Measurements from ENCODE around the gene NBEA.
"Not testable (repeated sequence)": the region's sequence is repeated elsewhere in the genome, so short reads cannot be mapped to it uniquely, and the experiment has no call there.

The NBEA gene

GRCh38 chr13:35603593-35604285 lies 661.7 kb downstream of the NBEA start:
- no peak for DNase-seq

DNA sequence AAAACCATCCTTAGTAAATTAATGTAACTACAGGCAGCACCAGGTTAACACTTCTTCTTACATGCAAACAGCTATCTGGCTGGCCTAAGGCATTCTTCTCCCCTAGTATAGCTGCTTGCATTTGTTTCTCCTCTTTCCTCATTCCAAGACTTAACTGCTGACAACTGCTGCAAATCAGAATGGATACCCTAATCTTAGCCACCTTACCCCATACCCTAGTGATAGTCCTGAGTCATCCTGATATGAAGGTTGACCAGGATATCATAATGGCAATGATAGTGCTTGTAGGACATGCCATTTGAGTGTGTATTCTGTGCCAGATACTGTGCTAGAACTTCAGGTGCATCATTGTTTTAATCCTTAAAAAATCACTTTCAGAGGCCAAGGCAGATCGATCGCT lies 672.6 kb downstream of the NBEA start:
- DNase-seq: no peak

DNA sequence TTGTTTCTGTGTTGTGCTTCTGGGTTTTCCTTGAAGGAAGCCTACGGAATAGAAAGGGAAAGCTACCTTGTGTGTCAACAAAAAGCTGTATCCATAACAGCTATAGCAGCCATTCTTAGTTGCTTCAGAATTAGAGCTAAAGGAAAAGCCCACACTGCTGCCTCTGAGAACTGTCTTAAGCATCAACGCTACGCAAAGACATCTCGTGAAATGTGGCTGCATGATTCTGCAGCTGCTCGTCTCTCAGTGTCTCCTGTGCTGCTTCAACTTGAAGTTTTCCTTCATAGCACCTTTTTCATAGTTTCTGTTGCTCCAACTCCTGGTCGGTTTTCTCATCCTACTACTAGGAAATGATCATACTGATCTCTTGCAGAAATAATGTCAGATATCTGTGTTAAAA lies 675.4 kb downstream of the NBEA start:
- no peak for DNase-seq

DNA sequence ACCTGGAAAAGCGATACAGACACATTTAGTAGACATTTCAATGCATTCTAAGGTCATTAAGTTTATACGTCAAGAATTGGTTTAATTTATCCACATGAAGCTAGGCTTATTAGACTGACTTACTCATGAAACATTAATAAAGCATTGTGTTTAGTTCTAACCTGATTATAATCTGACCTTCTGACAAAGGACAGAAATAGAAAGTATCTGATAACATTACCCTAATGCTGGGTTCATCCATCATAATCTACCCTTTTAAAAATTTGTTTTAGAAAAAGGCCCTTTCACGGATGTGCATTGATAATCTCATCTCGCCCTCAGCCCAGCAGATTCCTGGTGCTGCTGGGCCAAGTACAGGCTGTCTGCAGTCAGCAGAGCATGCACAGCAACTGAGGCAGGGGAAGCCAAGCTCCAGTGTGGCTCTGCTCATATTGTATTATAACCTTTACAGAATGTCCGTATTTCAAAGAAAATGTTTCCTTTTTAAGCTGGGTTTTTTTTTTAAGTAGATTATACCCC lies 676.6 kb downstream of the NBEA start:
- no peak for DNase-seq

- DNase-seq: no peak
Measured at GRCh38 chr13:35621989-35622388, 679.9 kb downstream of the NBEA start.

DNA sequence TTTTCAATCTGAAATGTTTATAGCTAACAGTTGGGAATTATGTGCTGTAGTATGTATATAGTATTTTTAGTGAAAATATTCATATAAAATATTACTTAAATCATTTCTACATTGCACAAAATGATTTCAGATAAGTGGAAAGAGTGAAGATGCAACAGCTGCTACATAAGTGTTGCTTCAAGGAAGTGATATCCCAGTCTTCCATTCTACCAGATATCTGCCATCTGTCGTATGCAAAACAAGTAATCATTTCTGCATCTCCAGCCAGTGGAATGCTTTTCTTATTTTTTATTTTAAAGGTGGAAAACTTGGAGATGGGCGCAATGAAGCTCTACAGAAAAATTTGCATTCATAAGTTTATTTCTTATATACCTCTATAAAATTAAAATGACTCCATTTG lies 687.0 kb downstream of the NBEA start:
- no peak for DNase-seq

DNA sequence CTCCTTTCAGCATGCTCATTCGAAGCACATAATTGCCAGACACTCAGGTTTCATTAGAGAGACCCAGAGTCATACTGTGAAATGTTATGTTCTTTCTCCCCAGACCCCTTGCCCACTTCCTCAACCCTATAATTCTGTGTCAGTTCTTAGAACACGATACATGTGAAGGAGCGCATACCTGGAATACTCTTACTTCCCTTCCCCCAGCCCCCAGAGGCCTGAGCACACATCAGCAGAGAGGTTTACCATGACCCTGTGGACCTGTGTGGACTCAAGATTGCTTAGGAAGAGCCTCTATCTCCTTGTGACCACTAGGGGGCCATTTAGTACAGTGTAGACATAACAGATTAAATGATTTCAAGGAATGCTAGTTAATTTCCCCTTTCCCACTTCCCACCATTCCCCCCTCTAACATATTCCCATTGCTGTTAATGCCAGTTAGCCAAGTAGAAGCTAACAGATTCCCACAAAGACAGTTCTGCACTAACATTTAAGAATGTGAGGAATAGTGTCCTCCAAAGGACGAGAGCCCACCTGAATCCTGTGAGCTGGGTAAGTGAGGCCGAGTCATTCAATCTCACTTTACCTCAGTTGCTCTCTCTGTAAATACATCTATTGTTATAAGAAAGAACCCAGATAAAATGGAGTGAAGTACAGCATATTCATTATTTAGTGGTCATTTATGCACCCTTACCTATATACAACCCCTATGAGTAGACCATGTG lies 688.6 kb downstream of the NBEA start:
- no peak for DNase-seq

DNA sequence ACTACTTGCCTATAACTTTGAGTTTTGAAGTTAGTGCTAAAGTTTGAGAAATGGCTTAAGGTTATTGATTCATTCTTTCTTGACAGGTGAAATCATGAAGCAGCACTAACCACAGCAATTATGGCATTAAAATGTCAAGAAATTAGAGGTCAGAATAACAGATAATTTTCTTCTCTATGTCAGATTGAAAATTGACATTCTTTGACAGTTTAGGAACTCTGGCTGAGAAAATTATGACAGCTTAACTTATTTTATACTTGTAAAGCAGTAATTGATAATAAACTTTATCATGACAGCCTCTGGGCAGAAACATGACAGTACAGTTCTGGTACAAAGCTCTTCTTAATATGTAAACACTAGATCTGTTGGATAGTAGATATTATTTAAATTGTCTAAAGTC lies 689.6 kb downstream of the NBEA start:
- DNase-seq: no peak

GRCh38 chr13:35643625-35644024 lies 701.6 kb downstream of the NBEA start:
- DNase-seq: no peak

DNA sequence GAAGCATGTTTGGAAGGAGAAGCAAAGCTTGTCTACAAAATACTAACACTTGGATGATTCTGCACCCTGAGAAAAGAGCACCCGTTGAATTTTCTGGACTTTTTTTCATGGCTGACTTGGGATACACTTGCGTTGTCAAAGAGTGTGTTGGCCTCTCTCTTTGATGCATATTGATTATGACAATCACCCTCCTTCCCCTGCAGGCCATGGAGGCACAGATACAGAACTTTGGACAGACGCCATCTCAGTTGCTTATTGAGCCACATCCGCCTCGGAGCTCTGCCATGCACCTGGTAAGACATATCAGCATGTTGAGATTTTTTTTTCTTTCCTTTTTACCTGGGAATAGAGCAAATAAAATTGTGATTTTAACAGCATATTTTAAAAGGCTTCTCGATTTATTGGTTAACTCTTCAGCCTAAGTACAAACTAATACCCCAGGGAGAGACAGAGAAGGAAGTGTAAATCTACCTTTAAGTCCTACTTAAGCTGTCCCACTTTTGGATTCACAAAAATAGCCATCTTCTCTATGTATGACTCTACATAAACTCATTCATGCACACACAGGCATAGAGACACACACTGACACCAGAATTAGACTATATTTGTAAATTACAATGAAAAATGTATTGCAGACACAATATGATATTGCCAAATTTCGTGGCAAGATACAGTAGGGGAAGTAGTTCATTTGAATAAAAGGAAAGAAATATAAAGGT lies 704.1 kb downstream of the NBEA start:
- no peak for DNase-seq

DNA sequence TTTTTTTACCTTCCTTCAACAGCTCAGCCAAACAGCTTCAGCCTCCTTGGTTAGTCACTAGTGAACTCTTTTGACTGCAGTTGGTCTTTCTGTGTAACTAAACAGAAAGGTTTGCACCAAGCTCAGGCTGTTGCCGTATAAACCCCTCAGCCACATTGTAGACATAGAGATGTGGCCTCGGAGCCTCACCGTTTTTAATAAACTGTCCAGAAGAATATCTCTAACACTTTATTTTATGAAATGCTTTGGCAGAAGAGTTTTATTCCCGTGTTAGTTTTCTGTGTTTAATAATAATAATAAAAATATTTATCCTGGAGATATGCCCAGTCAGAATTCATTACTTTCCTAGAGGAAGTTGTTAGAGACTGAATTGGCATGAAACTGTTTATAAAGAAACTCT lies 706.1 kb downstream of the NBEA start:
- no peak for DNase-seq

DNA sequence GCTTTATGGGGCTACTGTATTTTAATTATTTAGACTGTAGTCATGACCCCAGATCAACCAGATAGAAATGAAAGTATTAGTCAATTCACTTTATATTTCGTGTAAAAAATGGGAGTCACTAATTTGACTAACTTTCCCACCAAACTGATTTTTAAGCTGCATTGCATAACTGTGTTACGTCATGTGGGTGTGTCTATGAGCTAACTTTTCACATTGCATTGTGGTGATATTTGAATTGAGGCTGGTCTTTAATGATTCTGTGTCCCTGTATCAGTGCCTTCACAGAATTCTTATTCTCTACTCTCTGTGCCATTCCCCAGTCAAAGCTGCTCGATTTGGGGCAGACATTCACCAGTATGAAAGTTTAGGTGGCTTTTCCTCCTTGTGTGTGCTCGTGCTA lies 707.1 kb downstream of the NBEA start:
- DNase-seq: no peak

DNA sequence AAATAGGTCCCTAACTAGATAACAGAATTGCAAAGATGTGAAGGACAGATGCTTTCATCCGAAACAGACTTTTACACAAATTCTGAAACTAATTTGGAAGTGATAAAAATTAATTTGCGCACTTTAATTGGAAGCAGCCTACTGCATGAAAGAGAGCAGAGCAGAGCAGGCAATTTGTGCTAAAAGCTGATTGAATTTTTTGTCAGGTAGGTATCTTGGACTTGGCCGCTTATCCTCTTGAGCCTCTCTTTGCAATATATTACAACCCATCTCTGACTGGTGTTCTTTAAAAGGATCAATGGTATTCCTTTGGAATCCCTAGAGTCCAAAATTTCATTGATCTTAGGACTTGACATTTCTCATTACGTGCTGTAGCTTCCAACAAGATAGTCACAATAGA lies 717.7 kb downstream of the NBEA start:
- DNase-seq: no peak

GRCh38 chr13:35664747-35665146 lies 722.7 kb downstream of the NBEA start:
- no peak for DNase-seq

- no peak for DNase-seq
Measured at GRCh38 chr13:35669321-35669720, 727.3 kb downstream of the NBEA start.

- no peak for DNase-seq
Measured at GRCh38 chr13:35672611-35673010, 730.5 kb downstream of the NBEA start.

DNA sequence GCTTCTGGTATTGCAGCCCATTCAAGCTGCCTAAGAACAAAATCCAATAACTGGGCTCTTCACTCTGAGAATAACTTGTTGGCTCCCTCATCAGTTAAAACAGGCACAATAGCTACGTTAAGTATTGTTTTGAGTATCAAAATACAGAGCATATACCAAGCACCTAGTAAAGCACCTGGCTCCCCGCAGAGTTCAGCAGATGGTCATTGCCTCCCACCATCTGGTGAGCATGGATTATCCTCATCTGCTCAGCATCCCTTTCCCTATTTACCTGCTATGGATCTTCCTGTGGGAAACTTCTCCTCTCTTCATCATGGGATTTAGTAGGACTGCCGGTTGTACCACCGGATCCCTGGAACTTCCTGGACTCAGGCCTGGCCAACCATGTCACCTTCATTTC lies 733.6 kb downstream of the NBEA start:
- no peak for DNase-seq

DNA sequence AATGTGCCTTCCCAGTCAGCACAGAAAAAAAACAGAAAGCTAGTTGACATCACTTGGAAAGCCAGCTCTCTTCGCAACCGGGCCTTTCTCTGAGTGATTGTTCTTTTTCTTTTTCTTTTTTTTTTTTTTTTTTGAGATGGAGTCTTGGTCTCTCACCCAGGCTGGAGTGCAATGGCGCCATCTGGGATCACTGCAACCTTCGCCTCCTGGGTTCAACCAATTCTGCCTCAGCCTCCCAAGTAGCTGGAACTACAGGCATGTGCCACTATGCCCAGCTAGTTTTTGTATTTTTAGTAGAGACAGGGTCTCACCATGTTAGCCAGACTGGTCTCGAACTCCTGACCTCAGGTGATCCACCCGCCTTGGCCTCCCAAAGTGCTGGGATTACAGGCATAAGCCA lies 735.8 kb downstream of the NBEA start:
- DNase-seq: not testable (repeated sequence)

DNA sequence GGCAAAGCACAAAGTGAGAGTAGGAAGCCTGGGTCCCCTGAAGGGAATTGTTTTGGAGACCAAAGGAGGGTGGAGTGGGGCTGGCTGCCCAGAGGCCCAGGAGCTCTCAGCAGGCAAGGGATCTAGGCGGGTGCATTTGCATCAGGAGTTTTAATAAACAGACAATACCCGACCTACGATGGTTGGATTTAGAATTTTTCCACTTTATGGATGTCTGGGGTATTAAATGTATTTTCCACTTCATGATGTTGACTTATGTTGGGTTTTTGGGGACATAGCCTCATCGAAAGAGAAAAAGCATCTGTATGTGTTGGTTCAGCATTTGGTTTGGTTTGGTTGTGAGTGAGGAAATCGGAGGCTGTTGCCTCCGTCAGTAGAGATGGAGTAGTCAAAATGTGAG lies 739.6 kb downstream of the NBEA start:
- no peak for DNase-seq

- DNase-seq: no peak
Measured at GRCh38 chr13:35684432-35684831, 742.4 kb downstream of the NBEA start.

GRCh38 chr13:35687336-35687735 lies 745.3 kb downstream of the NBEA start:
- no peak for DNase-seq

GRCh38 chr13:35690581-35691207 lies 748.6 kb downstream of the NBEA start:
- DNase-seq: no peak

- no peak for DNase-seq
Measured at GRCh38 chr13:35693134-35693784, 751.2 kb downstream of the NBEA start.
